Chondrocyte (in vitro differentiated cells): ENCODE results near the gene RSPO1. TPM values are rescaled to one million over a fixed set of nuclear protein-coding genes. Genes with fewer than 3 reads are reported as not detected.
A peak's percentile ranks its signal among the peaks of the same experiment; 100 is the strongest.
"Not testable (repeated sequence)": the region's sequence is repeated elsewhere in the genome, so short reads cannot be mapped to it uniquely, and the experiment has no call there.

ENCODE experiments used
- DNase-seq: peaks from one replicate; pipeline ENCODE4 v3.0.0; 2021; ENCODE audit warnings: mixed read lengths, low spot score
- H3K27ac Mint-ChIP-seq: one replicate; pipeline ENCODE4 v1.8.0; 2021; ENCODE audit warnings: mild to moderate bottlenecking, moderate library complexity, mixed read lengths; ENCODE audit not compliant: unreplicated experiment
- H3K27me3 Mint-ChIP-seq: 2 replicates; pipeline ENCODE4 v1.8.0; 2021; ENCODE audit warnings: low read depth, mixed read lengths
- H3K36me3 Mint-ChIP-seq: 2 replicates; pipeline ENCODE4 v1.8.0; 2021; ENCODE audit warnings: low read depth, mixed read lengths
- H3K4me1 Mint-ChIP-seq: 2 replicates; pipeline ENCODE4 v1.8.0; 2021; ENCODE audit warnings: low read depth, mild to moderate bottlenecking, mixed read lengths
- H3K4me3 Mint-ChIP-seq: one replicate; pipeline ENCODE4 v1.8.0; 2021; ENCODE audit warnings: mild to moderate bottlenecking, moderate library complexity, mixed read lengths; ENCODE audit not compliant: unreplicated experiment
- H3K9me3 Mint-ChIP-seq: 2 replicates; pipeline ENCODE4 v1.8.0; 2021; ENCODE audit warnings: low read depth, mixed read lengths
- total RNA-seq: library from RNA; stranded (reverse); gene quantifications from 3 replicates; pipeline ENCODE4 v1.2.1, GENCODE V29; 2021
- TF ChIP-seq, protein P1 (sequence below): fragments of 200-600 bp; sonication (generic); IDR thresholded peaks from 2 replicates; pipeline ENCODE4 v1.5.0; 2021; ENCODE audit warnings: antibody characterized with exemption, mild to moderate bottlenecking, moderate library complexity

RSPO1 gene
- total RNA-seq, 1 donor from 2014 or later: not detected

DNA sequence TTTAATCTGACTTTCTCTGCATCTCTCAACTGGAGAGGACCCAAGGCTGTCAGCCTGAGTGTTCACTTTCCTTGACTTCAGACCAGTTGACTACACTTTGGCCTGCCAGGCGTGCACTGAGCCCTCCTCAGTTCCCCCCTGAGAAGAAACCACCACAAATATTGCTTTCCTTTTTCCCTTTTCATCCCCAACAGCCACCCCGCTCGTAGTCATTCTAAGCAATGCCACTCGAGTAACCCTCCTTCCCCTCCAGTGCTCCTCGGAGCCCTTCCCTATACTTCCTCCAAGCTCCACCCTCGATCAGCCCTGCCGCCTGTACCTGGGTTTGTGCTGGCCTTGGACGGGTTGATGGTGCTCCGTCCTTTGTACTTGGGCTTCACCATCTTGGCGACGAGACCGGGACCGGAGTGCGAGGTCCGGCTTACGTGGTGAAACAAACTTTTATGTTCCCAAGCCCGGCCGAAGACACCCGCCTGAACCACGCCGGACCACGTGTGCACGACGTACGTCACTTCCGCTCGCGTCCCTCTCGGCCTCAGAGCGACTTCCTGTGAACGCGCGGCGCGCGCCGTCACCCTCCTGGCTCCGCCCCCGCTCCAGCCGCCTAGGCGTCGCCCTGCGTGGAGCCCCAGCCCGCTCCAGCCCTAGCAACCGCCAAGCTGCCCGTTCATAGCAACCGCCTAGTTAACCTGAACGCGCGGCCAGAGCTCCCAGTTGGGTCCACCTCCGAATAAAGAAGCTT is 39.1 kb downstream of the RSPO1 start, which contains the start of gene GNL2:
TSS of gene GNL2 (minus strand) at position 498 of the 742 bp plus-strand sequence. CDS start at position 383, 115 bp downstream.
- no peaks in the 10 kb centered on the region for H3K27me3 Mint-ChIP-seq
- peak within 1 kb of the TSS; percentile 99 for H3K4me3 Mint-ChIP-seq
- H3K9me3 Mint-ChIP-seq: no peaks in the 10 kb centered on the region
- peak within 1 kb of the TSS; percentile 98 for H3K27ac Mint-ChIP-seq
- DNase-seq: peak; percentile 99
- TF ChIP-seq, protein P1, sequence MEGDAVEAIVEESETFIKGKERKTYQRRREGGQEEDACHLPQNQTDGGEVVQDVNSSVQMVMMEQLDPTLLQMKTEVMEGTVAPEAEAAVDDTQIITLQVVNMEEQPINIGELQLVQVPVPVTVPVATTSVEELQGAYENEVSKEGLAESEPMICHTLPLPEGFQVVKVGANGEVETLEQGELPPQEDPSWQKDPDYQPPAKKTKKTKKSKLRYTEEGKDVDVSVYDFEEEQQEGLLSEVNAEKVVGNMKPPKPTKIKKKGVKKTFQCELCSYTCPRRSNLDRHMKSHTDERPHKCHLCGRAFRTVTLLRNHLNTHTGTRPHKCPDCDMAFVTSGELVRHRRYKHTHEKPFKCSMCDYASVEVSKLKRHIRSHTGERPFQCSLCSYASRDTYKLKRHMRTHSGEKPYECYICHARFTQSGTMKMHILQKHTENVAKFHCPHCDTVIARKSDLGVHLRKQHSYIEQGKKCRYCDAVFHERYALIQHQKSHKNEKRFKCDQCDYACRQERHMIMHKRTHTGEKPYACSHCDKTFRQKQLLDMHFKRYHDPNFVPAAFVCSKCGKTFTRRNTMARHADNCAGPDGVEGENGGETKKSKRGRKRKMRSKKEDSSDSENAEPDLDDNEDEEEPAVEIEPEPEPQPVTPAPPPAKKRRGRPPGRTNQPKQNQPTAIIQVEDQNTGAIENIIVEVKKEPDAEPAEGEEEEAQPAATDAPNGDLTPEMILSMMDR: no peak
- H3K36me3 Mint-ChIP-seq: peaks cover 9% of the 10 kb centered on the region
- H3K4me1 Mint-ChIP-seq: peaks cover 25% of the 10 kb centered on the region

DNA sequence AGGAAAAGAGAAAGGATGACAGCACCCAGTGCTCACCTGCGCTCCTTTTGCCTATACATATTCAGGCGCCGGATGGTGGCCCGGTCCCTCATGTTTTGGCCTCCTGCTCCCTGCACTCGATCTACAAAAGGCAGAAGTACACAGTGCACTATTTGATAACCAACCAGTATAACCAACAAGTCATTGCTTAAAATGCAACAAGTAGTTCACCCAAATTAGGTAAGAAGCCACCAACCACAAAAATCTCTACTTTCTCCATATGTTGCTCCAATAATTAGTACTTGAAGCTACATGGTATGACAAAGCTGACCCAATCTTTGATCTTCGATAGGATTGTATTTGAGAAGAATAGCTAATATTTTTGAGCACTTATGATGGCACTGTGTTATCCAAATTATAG is 41.0 kb downstream of the RSPO1 start:
- Mint-ChIP-seq H3K27ac (peak overlapping the region; percentile 22), H3K36me3 (peaks cover 16% of the 10 kb centered on the region), H3K9me3 (no peaks in the 10 kb centered on the region), H3K27me3 (no peaks in the 10 kb centered on the region), H3K4me1 (peaks cover 25% of the 10 kb centered on the region), H3K4me3 (peak overlapping the region; percentile 28)
- DNase-seq: no peak
- TF ChIP-seq, protein P1: no peak

- DNase-seq: no peak
- no peak overlapping the region for H3K27ac Mint-ChIP-seq
- peaks cover 30% of the 10 kb centered on the region for H3K36me3 Mint-ChIP-seq
- no peaks in the 10 kb centered on the region for H3K9me3 Mint-ChIP-seq
- TF ChIP-seq, protein P1: no peak
- H3K27me3 Mint-ChIP-seq: no peaks in the 10 kb centered on the region
- H3K4me3 Mint-ChIP-seq: no peak overlapping the region
- H3K4me1 Mint-ChIP-seq: peaks cover 4% of the 10 kb centered on the region
Observed at GRCh38 chr1:37588939-37589338, 45.8 kb downstream of the RSPO1 start.

DNA sequence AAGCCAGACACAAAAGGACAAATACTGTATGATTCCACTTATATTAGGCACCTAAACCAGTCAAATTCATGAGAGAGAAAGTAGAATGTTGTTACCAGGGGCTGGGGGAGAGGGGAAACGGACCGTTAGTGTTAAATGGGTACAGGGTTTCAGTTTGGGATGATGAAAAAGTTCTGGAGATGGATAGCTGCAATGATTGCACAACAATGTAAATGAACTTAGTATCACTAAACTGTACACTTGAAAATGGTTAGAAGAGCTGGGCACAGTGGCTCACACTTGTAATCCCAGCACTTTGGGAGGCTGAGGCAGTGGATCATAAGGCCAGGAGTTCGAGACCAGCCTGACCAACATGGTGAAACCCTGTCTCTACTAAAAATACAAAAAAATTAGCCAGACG is 50.1 kb downstream of the RSPO1 start:
- not testable (repeated sequence) for H3K27ac Mint-ChIP-seq, H3K27me3 Mint-ChIP-seq, DNase-seq, H3K4me1 Mint-ChIP-seq, H3K4me3 Mint-ChIP-seq, H3K9me3 Mint-ChIP-seq
- H3K36me3 Mint-ChIP-seq: peaks cover 35% of the 10 kb centered on the region

- Mint-ChIP-seq H3K27ac (no peak overlapping the region), H3K27me3 (no peaks in the 10 kb centered on the region), H3K4me1 (peaks cover 14% of the 10 kb centered on the region), H3K36me3 (peaks cover 45% of the 10 kb centered on the region), H3K9me3 (no peaks in the 10 kb centered on the region), H3K4me3 (no peak overlapping the region)
- TF ChIP-seq, protein P1: no peak
- DNase-seq: no peak
Observed at GRCh38 chr1:37575692-37576091, 59.0 kb downstream of the RSPO1 start.
